Measurements from ENCODE around the gene PCDHGB1.
A peak's percentile ranks its signal among the peaks of the same experiment; 100 is the strongest.
"Not testable (repeated sequence)": the region's sequence is repeated elsewhere in the genome, so short reads cannot be mapped to it uniquely, and the experiment has no call there.

PCDHGB1 gene

GRCh38 chr5:141351591-141351990 lies 1.7 kb downstream of the PCDHGB1 start:
- no peak for DNase-seq

GRCh38 chr5:141354900-141355469 lies 5.1 kb downstream of the PCDHGB1 start, which contains the start of gene PCDHGA4:
PCDHGA4 (plus strand) TSS chr5:141355021; CDS start chr5:141355108, 87 bp downstream.
- peak; percentile 26 for DNase-seq

- no peak for DNase-seq
Observed at GRCh38 chr5:141355641-141356040, 5.7 kb downstream of the PCDHGB1 start.

- no peak for DNase-seq
Observed at GRCh38 chr5:141356133-141356532, 6.2 kb downstream of the PCDHGB1 start.

- no peak for DNase-seq
Observed at GRCh38 chr5:141356950-141357349, 7.1 kb downstream of the PCDHGB1 start.

- peak; percentile 50 for DNase-seq
Observed at GRCh38 chr5:141359790-141360426, 10.0 kb downstream of the PCDHGB1 start, which contains the start of gene PCDHGB2. PCDHGB2 (plus strand) TSS chr5:141359994; CDS start chr5:141360136, 142 bp downstream.

GRCh38 chr5:141360685-141361084 lies 10.8 kb downstream of the PCDHGB1 start:
- DNase-seq: no peak

- DNase-seq: no peak
Observed at GRCh38 chr5:141362719-141363118, 12.8 kb downstream of the PCDHGB1 start.

- no peak for DNase-seq
Observed at GRCh38 chr5:141363952-141364660, 14.2 kb downstream of the PCDHGB1 start, which contains the start of gene PCDHGA5. PCDHGA5 (plus strand) TSS chr5:141364162; CDS start chr5:141364331, 169 bp downstream.

GRCh38 chr5:141366016-141366896 lies 16.4 kb downstream of the PCDHGB1 start:
- DNase-seq: no peak

- peak; percentile 69 for DNase-seq
Observed at GRCh38 chr5:141369994-141370848, 20.3 kb downstream of the PCDHGB1 start, which contains the start of gene PCDHGB3. PCDHGB3 (plus strand) TSS chr5:141370242; CDS start chr5:141370395, 153 bp downstream.

- no peak for DNase-seq
Observed at GRCh38 chr5:141371572-141372475, 21.9 kb downstream of the PCDHGB1 start.

- peak; percentile 38 for DNase-seq
Observed at GRCh38 chr5:141373673-141374317, 23.9 kb downstream of the PCDHGB1 start, which contains the start of gene PCDHGA6. PCDHGA6 (plus strand) TSS chr5:141373891; CDS start chr5:141374084, 193 bp downstream.

- no peak for DNase-seq
Observed at GRCh38 chr5:141374627-141375026, 24.7 kb downstream of the PCDHGB1 start.

GRCh38 chr5:141375444-141376155 lies 25.7 kb downstream of the PCDHGB1 start:
- not testable (repeated sequence) for DNase-seq

GRCh38 chr5:141382469-141383294 lies 32.8 kb downstream of the PCDHGB1 start, which contains the start of gene PCDHGA7:
PCDHGA7 (plus strand) TSS chr5:141382742; CDS start chr5:141382900, 158 bp downstream.
- DNase-seq: peak; percentile 24

- DNase-seq: no peak
Observed at GRCh38 chr5:141383345-141383744, 33.4 kb downstream of the PCDHGB1 start.

All from RPMI8226 (cell line).